RWPE1 (cell line): Measurements from ENCODE around the gene SNX2.

ENCODE experiments used
- CTCF ChIA-PET: fragments of 350-600 bp; sonication (Branson Sonifier 250); formaldehyde crosslinking; extraction: SDS; loops from one replicate; lab custom pipeline; 2021; lab: Yijun Ruan, JAX
- POLR2A ChIA-PET: fragments of 400-600 bp; formaldehyde crosslinking; extraction: SDS; loops from one replicate; lab custom pipeline; 2020; ENCODE audit warnings: antibody characterized with exemption; ENCODE audit not compliant: low non-redundant PET; lab: Yijun Ruan, JAX
- DNase-seq: peaks from one replicate; pipeline ENCODE4 v3.0.0; 2012; ENCODE audit warnings: low spot score
- H3K27ac ChIP-seq: fragments of 450-650 bp; 2 replicates; pipeline ENCODE4 v1.5.1; 2017
- TF ChIP-seq, protein P1 (sequence below): fragments of 450-650 bp; conservative IDR thresholded peaks from 2 replicates; pipeline ENCODE4 v1.5.1; 2017; ENCODE audit warnings: low read depth, mild to moderate bottlenecking

The SNX2 gene

DNA sequence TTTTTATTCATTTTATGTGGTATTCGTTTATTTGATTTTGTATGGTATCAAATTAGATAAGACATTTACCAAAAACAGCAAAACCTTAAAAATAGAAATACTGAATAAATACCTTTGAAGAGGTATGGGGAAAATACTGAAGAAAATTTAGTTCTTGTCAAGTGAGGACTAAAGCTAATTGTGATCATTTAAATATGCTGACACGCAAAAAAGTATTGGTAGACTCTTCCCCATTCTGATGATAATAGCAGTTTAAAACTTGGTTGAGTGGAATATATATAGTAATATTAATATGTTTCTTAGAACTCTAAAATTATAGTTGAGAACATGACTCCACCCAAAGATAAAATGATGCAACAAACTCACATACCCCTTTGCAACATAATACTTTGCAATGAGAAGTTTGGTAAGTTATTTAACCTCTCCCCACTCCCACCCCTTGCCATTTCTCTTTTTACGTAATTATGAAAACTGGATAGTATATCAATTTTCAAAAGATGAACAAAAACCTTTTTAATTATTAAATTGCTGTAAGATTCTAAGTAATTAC lies 40.4 kb downstream of the SNX2 start:
- CTCF ChIA-PET: no interaction called here
- POLR2A ChIA-PET: no interaction called here
- TF ChIP-seq, protein P1, sequence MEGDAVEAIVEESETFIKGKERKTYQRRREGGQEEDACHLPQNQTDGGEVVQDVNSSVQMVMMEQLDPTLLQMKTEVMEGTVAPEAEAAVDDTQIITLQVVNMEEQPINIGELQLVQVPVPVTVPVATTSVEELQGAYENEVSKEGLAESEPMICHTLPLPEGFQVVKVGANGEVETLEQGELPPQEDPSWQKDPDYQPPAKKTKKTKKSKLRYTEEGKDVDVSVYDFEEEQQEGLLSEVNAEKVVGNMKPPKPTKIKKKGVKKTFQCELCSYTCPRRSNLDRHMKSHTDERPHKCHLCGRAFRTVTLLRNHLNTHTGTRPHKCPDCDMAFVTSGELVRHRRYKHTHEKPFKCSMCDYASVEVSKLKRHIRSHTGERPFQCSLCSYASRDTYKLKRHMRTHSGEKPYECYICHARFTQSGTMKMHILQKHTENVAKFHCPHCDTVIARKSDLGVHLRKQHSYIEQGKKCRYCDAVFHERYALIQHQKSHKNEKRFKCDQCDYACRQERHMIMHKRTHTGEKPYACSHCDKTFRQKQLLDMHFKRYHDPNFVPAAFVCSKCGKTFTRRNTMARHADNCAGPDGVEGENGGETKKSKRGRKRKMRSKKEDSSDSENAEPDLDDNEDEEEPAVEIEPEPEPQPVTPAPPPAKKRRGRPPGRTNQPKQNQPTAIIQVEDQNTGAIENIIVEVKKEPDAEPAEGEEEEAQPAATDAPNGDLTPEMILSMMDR: no peak

DNA sequence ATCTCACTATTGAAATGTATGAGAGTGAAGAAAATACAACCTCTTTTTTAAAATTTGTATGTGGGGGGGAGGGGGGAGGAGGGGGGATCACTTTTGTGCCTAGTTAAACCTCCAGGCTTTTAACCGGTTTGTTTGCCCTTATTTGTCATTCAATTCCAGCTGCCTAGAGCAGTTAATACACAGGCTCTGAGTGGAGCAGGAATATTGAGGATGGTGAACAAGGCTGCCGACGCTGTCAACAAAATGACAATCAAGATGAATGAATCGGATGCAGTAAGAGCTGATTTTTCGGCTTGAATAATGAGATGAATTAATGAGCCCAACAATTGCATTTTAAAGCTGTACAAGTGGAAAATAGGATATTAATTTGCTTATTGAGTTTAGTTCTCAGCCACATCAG lies 41.9 kb downstream of the SNX2 start:
- no peak overlapping the region for H3K27ac ChIP-seq
- DNase-seq: no peak
- ChIA-PET POLR2A (no interaction called here), CTCF (interaction anchor here (0.7 kb wide), 1 partner anchor 54 kb away, joined by 3 read pairs; no protein-coding TSS in a partner anchor)
- TF ChIP-seq, protein P1: no peak

More for the DNA sequence above, 40.4 kb downstream of the SNX2 start:
- no peak for DNase-seq
- no peak overlapping the region for H3K27ac ChIP-seq

DNA sequence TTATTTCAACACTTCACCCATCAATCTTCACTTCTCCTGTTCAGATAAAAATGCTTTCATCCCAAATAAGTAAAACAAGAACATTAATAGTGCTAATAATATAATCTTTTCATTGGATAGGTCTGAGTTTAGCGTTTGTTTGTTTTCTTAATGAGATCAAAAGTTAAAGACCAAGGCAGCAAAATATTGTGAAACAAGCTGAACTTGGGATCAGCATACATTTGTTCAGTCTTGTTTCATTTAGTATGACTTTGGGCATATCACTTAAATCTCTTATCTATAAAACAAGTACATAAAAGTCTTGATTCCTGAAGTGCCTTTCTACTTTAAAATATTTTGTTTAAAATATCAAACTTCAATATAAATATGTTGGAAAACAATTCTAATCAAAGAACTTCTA lies 57.1 kb downstream of the SNX2 start:
- POLR2A ChIA-PET: no interaction called here
- no peak for DNase-seq
- TF ChIP-seq, protein P1: no peak
- H3K27ac ChIP-seq: no peak overlapping the region
- CTCF ChIA-PET: no interaction called here

DNA sequence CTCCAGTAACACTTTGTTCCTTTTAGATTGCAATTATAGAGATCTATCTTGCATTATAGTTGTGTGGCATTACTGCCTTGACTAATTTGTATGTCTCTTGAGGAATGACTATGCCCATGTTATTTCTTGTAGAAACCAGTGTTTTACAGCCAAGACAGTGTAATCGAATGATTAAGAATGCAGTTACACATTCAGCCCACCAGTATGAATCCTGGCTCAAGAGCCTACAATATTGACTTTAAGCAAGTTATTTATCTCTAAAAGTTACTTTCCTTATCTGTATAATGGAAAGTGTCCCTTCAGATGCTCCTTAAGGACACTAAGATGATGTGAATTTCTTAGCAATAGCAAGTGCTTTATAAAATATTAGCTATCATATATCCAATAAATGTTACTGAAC lies 60.8 kb downstream of the SNX2 start:
- CTCF ChIA-PET: interaction anchor here (0.5 kb wide), 1 partner anchor 85 kb away, joined by 4 read pairs; no protein-coding TSS in a partner anchor
- POLR2A ChIA-PET: no interaction called here
- no peak overlapping the region for H3K27ac ChIP-seq
- TF ChIP-seq, protein P1: no peak
- DNase-seq: no peak

DNA sequence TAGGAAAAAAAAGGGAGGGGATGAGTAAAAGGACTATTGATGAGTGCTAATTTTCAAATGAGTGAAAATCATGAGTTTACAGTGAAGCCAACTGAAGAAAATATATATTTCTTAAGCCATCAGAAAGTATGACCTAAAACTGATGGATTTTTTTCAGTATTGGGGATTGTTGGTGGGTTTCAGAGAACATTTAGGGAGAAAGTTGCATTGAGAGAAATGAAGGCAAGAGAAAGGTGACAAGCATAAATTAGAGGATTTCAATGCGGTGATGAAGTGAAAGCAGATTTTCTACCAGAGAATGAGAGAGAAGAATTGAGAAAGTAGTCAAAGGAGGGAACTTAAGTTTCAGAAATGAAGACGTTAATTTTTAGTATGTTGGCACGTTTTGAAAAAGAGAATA lies 62.1 kb downstream of the SNX2 start:
- no peak for DNase-seq
- ChIA-PET CTCF (no interaction called here), POLR2A (no interaction called here)
- TF ChIP-seq, protein P1: no peak
- no peak overlapping the region for H3K27ac ChIP-seq

DNA sequence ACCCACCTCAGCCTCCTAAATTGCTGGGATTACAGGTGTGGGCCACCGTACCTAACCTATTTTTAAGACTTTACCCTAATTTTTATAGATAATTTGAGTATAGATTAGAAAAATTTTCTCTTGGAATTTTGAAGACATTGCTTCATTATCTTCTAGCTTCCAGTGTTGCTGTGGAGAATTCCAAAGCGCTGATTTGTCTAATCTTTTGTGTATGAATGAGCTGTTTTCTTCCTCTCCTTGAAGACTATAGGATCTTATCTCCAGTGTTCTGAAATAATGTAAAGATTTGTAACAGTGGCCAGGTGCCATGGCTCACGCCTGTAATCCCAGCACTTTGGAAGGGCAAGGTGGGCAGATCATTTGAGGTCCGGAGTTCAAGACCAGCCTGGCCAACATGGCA lies 64.9 kb downstream of the SNX2 start:
- TF ChIP-seq, protein P1: no peak
- CTCF ChIA-PET: interaction anchor here (1.0 kb wide), 1 partner anchor 66 kb away, joined by 4 read pairs; no protein-coding TSS in a partner anchor
- POLR2A ChIA-PET: no interaction called here

More for the DNA sequence above, 64.9 kb downstream of the SNX2 start:
- H3K27ac ChIP-seq: no peak overlapping the region
- no peak for DNase-seq
